Stimulated activated CD8-positive, alpha-beta memory T cell treated with anti-CD3 and anti-CD28 coated beads, Interleukin-15, amount 100 ng/mL, for 48 hours (primary cell): Measurements from ENCODE around the gene HOXD11.

Experiments used
- DNase-seq, 2 donors: peaks; one replicate each; pipeline ENCODE4 v3.0.0-alpha.2; 2020; ENCODE audit warnings: low read depth in 2 of 2

The HOXD11 gene

GRCh38 chr2:176106581-176107539 lies at the start of gene HOXD11:
Gene HOXD11 (plus strand): TSS chr2:176107280. CDS start chr2:176107356, 76 bp downstream.
- no peak for DNase-seq

GRCh38 chr2:176063958-176064357 lies 43.1 kb upstream of the HOXD11 start:
- no peak for DNase-seq

- DNase-seq: no peak
Observed at GRCh38 chr2:176066645-176067588, 40.2 kb upstream of the HOXD11 start.

GRCh38 chr2:176067589-176068418 lies 39.3 kb upstream of the HOXD11 start:
- DNase-seq: no peak

- no peak for DNase-seq
Observed at GRCh38 chr2:176068419-176068832, 38.7 kb upstream of the HOXD11 start.

- DNase-seq: no peak
Observed at GRCh38 chr2:176071330-176072291, 35.5 kb upstream of the HOXD11 start.

DNA sequence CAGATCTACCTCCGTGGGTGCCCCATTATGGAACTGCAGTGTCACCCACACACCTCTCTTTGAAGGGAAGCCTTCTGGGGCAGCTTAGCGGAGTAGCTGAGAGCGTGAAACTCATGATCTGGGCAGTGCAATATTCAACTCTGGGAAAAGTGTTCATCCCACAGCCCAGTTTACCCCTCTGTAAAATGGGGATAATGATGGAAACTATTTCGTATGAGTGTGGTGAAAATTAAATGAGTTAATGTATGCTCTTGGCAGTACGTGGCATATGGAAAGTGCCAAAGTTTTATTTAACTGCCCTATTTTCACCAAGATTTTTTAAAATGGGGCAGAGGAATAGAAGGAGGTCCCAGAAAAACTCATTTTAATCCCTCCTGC lies 34.8 kb upstream of the HOXD11 start:
- no peak for DNase-seq

- no peak for DNase-seq
Observed at GRCh38 chr2:176072951-176073904, 33.9 kb upstream of the HOXD11 start.

DNA sequence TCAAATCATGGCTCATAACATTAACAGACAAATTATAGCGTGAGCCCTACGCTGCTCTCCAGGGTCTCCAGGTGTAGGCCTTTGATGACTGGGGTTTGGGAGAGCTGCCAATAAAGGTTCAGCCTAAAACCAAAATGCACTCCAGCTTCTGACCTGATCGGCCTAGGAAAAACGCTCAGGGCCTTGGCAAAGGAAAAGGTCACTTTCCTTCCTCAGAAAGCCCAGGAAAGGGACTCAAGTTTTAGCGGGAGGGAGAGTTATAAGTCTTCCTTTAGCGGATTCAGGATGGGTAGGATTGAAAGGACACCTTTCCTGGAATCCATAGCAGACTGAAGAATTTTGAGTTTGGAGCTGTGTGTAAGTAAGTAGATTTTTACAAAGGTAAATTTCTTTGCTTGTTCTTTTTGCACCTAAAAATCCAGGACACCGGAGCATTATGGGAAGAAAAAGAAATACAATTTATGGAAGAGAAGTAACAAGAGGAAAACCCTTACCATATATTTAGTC lies 32.1 kb upstream of the HOXD11 start:
- no peak for DNase-seq

DNA sequence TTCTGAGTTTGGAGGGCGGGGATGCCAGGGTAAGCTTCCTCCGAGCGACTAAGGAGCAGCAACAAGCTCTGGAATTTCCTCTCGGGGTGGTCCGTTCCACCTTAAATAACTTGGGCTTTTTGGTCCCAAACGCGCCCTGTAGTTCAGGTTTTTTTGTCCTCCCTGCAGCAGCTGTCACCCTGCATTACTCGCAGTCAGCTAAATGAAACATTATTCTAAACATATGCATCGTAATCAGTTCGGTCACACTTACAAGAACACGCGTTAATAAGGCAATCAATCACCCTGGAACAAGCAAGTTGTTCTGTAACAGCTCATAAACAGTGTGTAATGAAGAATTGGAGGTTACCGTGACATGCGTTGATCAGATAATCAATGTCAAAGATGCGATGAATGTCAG lies 31.6 kb upstream of the HOXD11 start:
- no peak for DNase-seq

DNA sequence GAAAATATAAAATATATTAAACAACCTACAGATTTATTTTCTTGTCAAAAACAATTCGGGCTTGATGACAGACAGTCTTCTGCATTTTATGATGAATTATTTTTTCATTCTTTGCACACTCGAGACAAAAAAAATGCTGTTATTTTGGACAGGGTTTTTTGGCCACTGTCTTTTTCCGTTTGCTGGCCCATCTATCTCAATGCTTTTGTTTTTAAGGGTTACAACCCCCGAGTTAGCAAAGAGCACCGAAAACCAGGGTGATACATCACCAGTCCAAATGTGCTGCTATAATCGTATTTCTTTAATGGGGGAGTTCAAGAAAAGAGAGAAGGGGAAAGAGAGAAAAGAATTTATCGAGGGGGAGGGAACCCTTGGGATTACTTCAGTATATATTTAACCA lies 31.0 kb upstream of the HOXD11 start:
- no peak for DNase-seq

GRCh38 chr2:176076796-176077195 lies 30.3 kb upstream of the HOXD11 start:
- DNase-seq: no peak

DNA sequence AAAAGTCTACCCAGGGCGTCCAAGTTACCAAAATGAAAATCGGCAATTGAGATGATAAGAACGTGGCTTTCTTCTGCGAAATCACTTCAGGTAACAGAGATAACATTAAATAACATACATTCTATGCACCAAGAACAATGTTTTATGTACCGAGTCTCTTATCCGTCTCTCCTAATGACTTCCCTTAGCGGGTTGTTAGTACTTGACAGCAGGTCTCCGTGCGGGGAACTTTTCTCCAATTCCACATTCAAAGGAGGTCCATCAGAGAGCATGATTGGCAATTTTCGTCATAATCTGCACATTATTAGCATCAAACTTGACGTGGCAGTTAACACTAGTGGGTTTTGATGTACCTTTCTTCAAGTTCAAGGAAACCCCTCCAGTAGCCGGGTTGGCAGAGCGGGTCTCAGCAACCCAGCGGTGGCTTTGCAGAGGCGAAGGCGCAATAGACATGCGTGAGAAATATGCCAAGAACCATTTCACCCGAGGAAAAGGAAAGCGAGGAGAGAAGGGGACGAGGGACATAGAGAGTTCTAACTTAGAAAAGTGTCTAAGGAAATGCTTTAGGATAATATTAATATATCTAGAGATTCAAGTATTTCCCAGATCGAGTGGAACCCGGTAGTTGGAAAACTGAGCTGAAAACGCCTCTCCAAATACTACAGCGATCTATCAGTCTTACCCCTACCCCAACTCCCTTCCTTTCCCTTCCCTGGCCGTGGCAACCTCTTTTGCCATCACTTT lies 28.4 kb upstream of the HOXD11 start:
- no peak for DNase-seq

DNA sequence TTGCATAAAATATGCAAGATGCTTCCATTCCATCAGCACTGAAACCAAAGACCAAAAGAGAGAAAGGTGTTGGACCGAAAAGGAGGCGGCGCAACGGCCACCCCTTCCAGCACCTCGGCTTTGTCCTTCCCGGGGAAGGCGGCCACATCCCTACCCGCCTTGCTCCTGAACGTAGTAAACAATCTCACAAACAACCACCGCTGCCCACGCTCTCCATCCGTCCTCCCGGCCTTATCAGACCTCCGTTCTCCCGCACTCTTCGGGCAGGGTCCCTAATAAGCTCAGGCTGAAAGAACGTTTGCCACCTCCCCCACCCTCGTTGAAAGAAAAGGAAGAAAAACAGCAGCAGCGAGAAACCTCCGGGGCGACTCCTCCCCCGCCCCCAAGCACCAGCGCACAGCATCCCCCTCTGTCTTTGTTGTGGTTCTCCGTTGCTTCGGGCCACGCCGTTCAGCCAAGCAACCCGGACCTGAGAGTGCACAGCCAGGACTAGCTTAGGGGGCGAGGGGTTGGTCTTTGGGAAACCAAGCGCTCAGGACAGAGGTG lies 27.7 kb upstream of the HOXD11 start:
- DNase-seq: no peak

GRCh38 chr2:176079831-176080539 lies 27.1 kb upstream of the HOXD11 start:
- DNase-seq: no peak

GRCh38 chr2:176080540-176081375 lies 26.3 kb upstream of the HOXD11 start:
- DNase-seq: no peak
